Measurements from ENCODE around the gene IMPA2. TPM values are rescaled to one million over a fixed set of nuclear protein-coding genes. Genes with fewer than 3 reads are reported as not detected.

The IMPA2 gene
- total and polyA plus RNA-seq, 2 of the 4 experiments (the other 2 are of a cell fraction): 5.4 to 5.5 TPM

- Histone ChIP-seq H3K23ac (ENCODE audit: low read depth, low read length) (no peak overlapping the region), H2BK15ac (ENCODE audit: low read depth, low read length) (no peak overlapping the region), H3K4me2 (ENCODE audit: low read depth, low read length) (no peak overlapping the region), H3K27ac (ENCODE audit: insufficient read depth, low read length) (no peak overlapping the region), H4K20me1 (ENCODE audit: insufficient read depth, low read length) (no peaks in the 10 kb centered on the region; the same call in 1 of the 2 replicates), H2BK120ac (ENCODE audit: low read depth, low read length) (no peak overlapping the region), H4K8ac (ENCODE audit: low read depth in 2 of 2, low read length in 2 of 2) (no peak overlapping the region), H3K9me1 (ENCODE audit: insufficient read depth, low read length) (no peaks in the 10 kb centered on the region), H4K91ac (ENCODE audit: insufficient read depth, low read depth, low read length) (no peak overlapping the region), H4K5ac (ENCODE audit: low read depth, low read length) (no peak overlapping the region), H3K9ac (ENCODE audit: low read depth, low read length) (no peak overlapping the region), H3K56ac (ENCODE audit: extremely low read depth, insufficient read depth, low read length) (no peak overlapping the region), H3K4me1 (ENCODE audit: control insufficient read depth, insufficient read depth, low read length) (peaks cover 10% of the 10 kb centered on the region), H3K4ac (ENCODE audit: low read depth, low read length) (no peak overlapping the region), H3K18ac (ENCODE audit: low read depth, low read length) (no peak overlapping the region), H3K36me3 (ENCODE audit: control insufficient read depth, insufficient read depth, low read length) (no peaks in the 10 kb centered on the region), H3K14ac (replicated peaks; ENCODE audit: low read depth, low read length) (no peak overlapping the region), H2BK5ac (ENCODE audit: low read depth, low read length, poor library complexity, severe bottlenecking) (no peak overlapping the region), H2AK9ac (replicated peaks; ENCODE audit: low read depth, low read length, poor library complexity) (no peak overlapping the region), H3K9me3 (ENCODE audit: control insufficient read depth, insufficient read depth, low read length) (no peaks in the 10 kb centered on the region), H3K27me3 (ENCODE audit: control insufficient read depth, insufficient read depth, low read length) (no peaks in the 10 kb centered on the region), H3K4me3 (ENCODE audit: insufficient read depth, low read depth, low read length) (no peak overlapping the region), H2BK20ac (ENCODE audit: low read depth, low read length) (no peak overlapping the region), H2AFZ (replicated peaks; ENCODE audit: low read length, poor library complexity) (no peak overlapping the region), H3K79me1 (ENCODE audit: low read depth in 1 of 2, low read length in 2 of 2) (no peaks in the 10 kb centered on the region), H2AK5ac (ENCODE audit: low read depth, low read length) (no peak overlapping the region)
- POLR2A ChIA-PET (ENCODE audit: unreplicated experiment): no interaction called here
- ATAC-seq (ENCODE audit: low read depth) (no peak), DNase-seq (no peak)
- 89% methylated on average over 6 of the region's 12 CpGs; no CpG with 5 or more reads in 1 of the 2 experiments for WGBS, 2 experiments (ENCODE audit: extremely low coverage in 2 of 2, insufficient read length in 1 of 2)
- intact Hi-C loops (cut with micrococcal nuclease): loop anchor here (10.0 kb wide), 1 partner anchor 188 kb away; no protein-coding TSS in a partner anchor
- CTCF ChIA-PET: no interaction called here
- dilution Hi-C loops (cut with HindIII; ENCODE audit: low sequenced_read_pairs, unreplicated experiment): no loop called here
- in situ Hi-C loops (cut with MboI; ENCODE audit: low sequenced_read_pairs): no loop called here
- no TSS peak for BruUV-seq (replicated peaks)
- TF ChIP-seq CTCF (conservative IDR thresholded peaks at IDR 0.05; ENCODE audit: low read depth, low read length): no peak
- TF ChIP-seq FOS (IDR thresholded peaks at IDR 0.05; ENCODE audit: low read depth, low read length): no peak
- TF ChIP-seq POLR2A (IDR thresholded peaks at IDR 0.05; ENCODE audit: low read depth, low read length): no peak
These were observed 65.5 kb downstream of the IMPA2 start for GRCh38 chr18:12046751-12047335.
